MM.1S (cell line): Measurements from ENCODE around the gene MAPK10.

Experiments
- DNase-seq: peaks from one replicate; pipeline ENCODE4 v3.0.0-alpha.2; 2015
- H2AFZ ChIP-seq: fragments of 300-600 bp; sonication (generic); 2 replicates; pipeline ENCODE4 v1.6.0; 2016; ENCODE audit warnings: antibody characterized with exemption, low read length
- H3F3A ChIP-seq: fragments of 300-600 bp; sonication (generic); 2 replicates; pipeline ENCODE4 v1.6.1; 2016; ENCODE audit warnings: mild to moderate bottlenecking, antibody characterized with exemption, low read length, moderate library complexity, mixed read lengths; ENCODE audit not compliant: insufficient read depth
- H3K27ac ChIP-seq: fragments of 300-600 bp; sonication (generic); 2 replicates; pipeline ENCODE4 v1.5.1; 2016; ENCODE audit warnings: mild to moderate bottlenecking, low read length
- H3K27me3 ChIP-seq: fragments of 300-600 bp; sonication (generic); replicated peaks from 2 replicates; pipeline ENCODE4 v1.6.0; 2016; ENCODE audit warnings: low read length; ENCODE audit not compliant: insufficient read depth
- H3K36me3 ChIP-seq: fragments of 300-600 bp; sonication (generic); replicated peaks from 2 replicates; pipeline ENCODE4 v1.6.1; 2016; ENCODE audit warnings: mild to moderate bottlenecking, low read length, mixed read lengths; ENCODE audit not compliant: insufficient read depth
- H3K4me1 ChIP-seq: fragments of 300-600 bp; sonication (generic); 2 replicates; pipeline ENCODE4 v1.6.1; 2016; ENCODE audit warnings: low read length, mixed read lengths
- H3K4me2 ChIP-seq: fragments of 300-600 bp; sonication (generic); 2 replicates; pipeline ENCODE4 v1.6.0; 2016; ENCODE audit warnings: low read depth, low read length
- H3K4me3 ChIP-seq: fragments of 300-600 bp; sonication (generic); 2 replicates; pipeline ENCODE4 v1.5.1; 2016; ENCODE audit warnings: low read length, mixed read lengths
- H3K79me2 ChIP-seq: fragments of 300-600 bp; sonication (generic); 2 replicates; pipeline ENCODE4 v1.6.1; 2016; ENCODE audit warnings: mixed run types, low read length, mixed read lengths
- H3K9ac ChIP-seq: fragments of 300-600 bp; sonication (generic); 2 replicates; pipeline ENCODE4 v1.6.1; 2016; ENCODE audit warnings: low read length, mixed read lengths
- H3K9me2 ChIP-seq: fragments of 300-600 bp; sonication (generic); replicated peaks from 2 replicates; pipeline ENCODE4 v1.6.1; 2016; ENCODE audit warnings: mild to moderate bottlenecking, low read length, mixed read lengths; ENCODE audit not compliant: insufficient read depth
- H3K9me3 ChIP-seq: fragments of 300-600 bp; sonication (generic); replicated peaks from 2 replicates; pipeline ENCODE4 v1.6.1; 2016; ENCODE audit warnings: mild to moderate bottlenecking, low read length, mixed read lengths; ENCODE audit not compliant: insufficient read depth
- H4K20me1 ChIP-seq: fragments of 300-600 bp; sonication (generic); 2 replicates; pipeline ENCODE4 v1.6.1; 2016; ENCODE audit warnings: mild to moderate bottlenecking, low read length, moderate library complexity, mixed read lengths; ENCODE audit not compliant: insufficient read depth
- EZH2 ChIP-seq: fragments of 300-600 bp; sonication (generic); optimal IDR thresholded peaks from 2 replicates; pipeline ENCODE3; 2017; ENCODE audit warnings: low read depth, mild to moderate bottlenecking, antibody characterized with exemption, low read length, mixed read lengths
- EZH2phosphoT487 ChIP-seq: fragments of 300-600 bp; sonication (generic); IDR thresholded peaks from 2 replicates; pipeline ENCODE4 v1.6.1; 2018; ENCODE audit warnings: antibody characterized with exemption, low read length
- TF ChIP-seq, protein P1 (sequence below): fragments of 300-600 bp; sonication (generic); IDR thresholded peaks from 2 replicates; pipeline ENCODE4 v1.5.1; 2016; ENCODE audit warnings: antibody characterized with exemption, low read length, mixed read lengths

Gene MAPK10

DNA sequence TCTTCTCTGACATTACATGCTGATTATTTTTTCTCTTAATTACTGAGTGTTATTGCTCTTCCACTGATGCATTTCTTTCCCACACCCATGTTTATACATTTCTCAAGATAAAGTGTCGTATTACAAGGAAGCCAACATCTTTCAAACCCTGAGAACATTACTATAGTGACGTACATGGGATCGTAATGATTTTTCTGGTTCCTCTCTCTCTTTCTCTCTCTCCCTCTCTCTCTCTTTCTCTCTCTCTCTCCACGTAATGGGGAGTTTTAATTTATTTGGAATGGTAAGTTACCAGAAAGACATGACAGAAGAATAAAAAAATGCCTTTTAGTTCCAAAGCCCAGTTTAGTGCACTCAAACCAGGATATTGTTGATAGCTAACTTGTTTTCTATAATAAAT is 40.4 kb upstream of the MAPK10 start:
- Histone ChIP-seq H3K27ac (no peak overlapping the region), H3K4me2 (no peak overlapping the region), H3K9ac (no peak overlapping the region), H3K4me3 (no peak overlapping the region), H3K79me2 (no peaks in the 10 kb centered on the region), H3K36me3 (no peaks in the 10 kb centered on the region), H2AFZ (no peak overlapping the region), H3F3A (peaks cover 6% of the 10 kb centered on the region), H3K4me1 (peaks cover 17% of the 10 kb centered on the region), H3K9me2 (no peaks in the 10 kb centered on the region), H4K20me1 (no peaks in the 10 kb centered on the region), H3K27me3 (0 out of 2 replicates have a peak, but pooled peaks cover 4% of the 10 kb centered on the region), H3K9me3 (no peaks in the 10 kb centered on the region)
- no peak for TF ChIP-seq EZH2
- TF ChIP-seq, protein P1, sequence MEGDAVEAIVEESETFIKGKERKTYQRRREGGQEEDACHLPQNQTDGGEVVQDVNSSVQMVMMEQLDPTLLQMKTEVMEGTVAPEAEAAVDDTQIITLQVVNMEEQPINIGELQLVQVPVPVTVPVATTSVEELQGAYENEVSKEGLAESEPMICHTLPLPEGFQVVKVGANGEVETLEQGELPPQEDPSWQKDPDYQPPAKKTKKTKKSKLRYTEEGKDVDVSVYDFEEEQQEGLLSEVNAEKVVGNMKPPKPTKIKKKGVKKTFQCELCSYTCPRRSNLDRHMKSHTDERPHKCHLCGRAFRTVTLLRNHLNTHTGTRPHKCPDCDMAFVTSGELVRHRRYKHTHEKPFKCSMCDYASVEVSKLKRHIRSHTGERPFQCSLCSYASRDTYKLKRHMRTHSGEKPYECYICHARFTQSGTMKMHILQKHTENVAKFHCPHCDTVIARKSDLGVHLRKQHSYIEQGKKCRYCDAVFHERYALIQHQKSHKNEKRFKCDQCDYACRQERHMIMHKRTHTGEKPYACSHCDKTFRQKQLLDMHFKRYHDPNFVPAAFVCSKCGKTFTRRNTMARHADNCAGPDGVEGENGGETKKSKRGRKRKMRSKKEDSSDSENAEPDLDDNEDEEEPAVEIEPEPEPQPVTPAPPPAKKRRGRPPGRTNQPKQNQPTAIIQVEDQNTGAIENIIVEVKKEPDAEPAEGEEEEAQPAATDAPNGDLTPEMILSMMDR = no peak
- TF ChIP-seq EZH2phosphoT487 = no peak
- no peak for DNase-seq

DNA sequence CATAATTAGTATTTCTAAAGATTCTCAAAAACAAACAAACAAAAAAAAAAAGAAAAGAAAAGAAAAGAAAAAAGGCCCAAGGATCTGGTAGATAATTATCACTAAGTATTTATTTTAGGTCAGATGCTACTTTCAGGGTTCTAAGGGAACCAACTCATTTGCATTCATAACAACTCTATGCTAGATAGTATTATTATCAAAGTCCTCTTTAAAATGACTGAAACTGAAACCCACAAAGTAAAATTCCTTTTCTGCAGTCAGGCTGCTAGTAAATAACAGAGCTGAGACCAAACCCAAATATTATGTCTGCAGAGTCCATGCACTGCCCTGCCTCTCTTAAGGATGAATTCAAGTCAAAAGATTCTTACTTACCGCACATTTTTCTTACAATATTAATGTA is 38.3 kb upstream of the MAPK10 start:
- no peak overlapping the region for H2AFZ ChIP-seq
- H3K9me3 ChIP-seq = no peaks in the 10 kb centered on the region
- no peak overlapping the region for H3K27ac ChIP-seq
- no peak overlapping the region for H3K4me2 ChIP-seq
- H3K4me3 ChIP-seq = no peak overlapping the region
- H3F3A ChIP-seq = peaks cover 6% of the 10 kb centered on the region
- H3K79me2 ChIP-seq = no peaks in the 10 kb centered on the region
- H3K27me3 ChIP-seq = 0 out of 2 replicates have a peak, but pooled peaks cover 4% of the 10 kb centered on the region
- TF ChIP-seq, protein P1 = no peak
- no peak for TF ChIP-seq EZH2phosphoT487
- no peaks in the 10 kb centered on the region for H4K20me1 ChIP-seq
- H3K4me1 ChIP-seq = peaks cover 17% of the 10 kb centered on the region
- H3K9ac ChIP-seq = no peak overlapping the region
- H3K9me2 ChIP-seq = no peaks in the 10 kb centered on the region
- peak; percentile 83 for DNase-seq
- H3K36me3 ChIP-seq = no peaks in the 10 kb centered on the region

DNA sequence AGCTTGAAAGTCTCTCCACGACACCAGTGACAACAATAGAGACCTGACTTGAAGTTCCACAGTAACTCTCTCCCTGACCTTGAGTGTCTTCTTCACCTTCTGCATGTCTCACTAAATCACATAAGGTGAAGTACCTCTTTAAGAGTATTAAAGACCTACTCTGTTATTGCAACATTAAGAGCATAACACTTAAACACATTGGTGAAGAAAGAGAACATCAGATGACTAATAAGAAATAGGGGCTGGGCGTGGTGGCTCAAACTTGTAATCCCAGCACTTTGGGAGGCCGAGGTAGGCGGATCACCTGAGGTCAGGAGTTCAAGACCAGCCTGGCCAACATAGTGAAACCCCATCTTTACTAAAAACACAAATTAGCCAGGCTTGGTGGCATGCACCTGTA is 33.9 kb upstream of the MAPK10 start:
- TF ChIP-seq EZH2phosphoT487 (no peak), EZH2 (no peak)
- TF ChIP-seq, protein P1 = no peak
- Histone ChIP-seq H3K36me3 (no peaks in the 10 kb centered on the region), H3K27ac (no peak overlapping the region), H3K9me3 (no peaks in the 10 kb centered on the region), H3K9ac (no peak overlapping the region), H3K27me3 (no peaks in the 10 kb centered on the region), H4K20me1 (no peaks in the 10 kb centered on the region), H3K9me2 (no peaks in the 10 kb centered on the region), H3F3A (peaks cover 5% of the 10 kb centered on the region), H3K4me2 (no peak overlapping the region), H3K4me3 (no peak overlapping the region), H3K4me1 (peaks cover 8% of the 10 kb centered on the region), H2AFZ (no peak overlapping the region), H3K79me2 (no peaks in the 10 kb centered on the region)
- DNase-seq = no peak
